Fibroblast of mammary gland (primary cell): Measurements from ENCODE around the gene CREB1.

Source experiments
- DNase-seq: peaks from one replicate; pipeline ENCODE4 v3.0.0-alpha.2; 2010; ENCODE audit warnings: low read depth
- H3K4me3 ChIP-seq: 2 replicates; pipeline ENCODE4 v1.5.1; 2011; ENCODE audit warnings: low read depth, mild to moderate bottlenecking, low read length, moderate library complexity; ENCODE audit not compliant: control insufficient read depth
- CTCF ChIP-seq: conservative IDR thresholded peaks from 2 replicates; pipeline ENCODE4 v1.5.1; 2011; ENCODE audit warnings: low read depth, low read length, inconsistent platforms; ENCODE audit not compliant: control insufficient read depth, insufficient read depth

The CREB1 gene

GRCh38 chr2:207549145-207549544, 19.4 kb downstream of the CREB1 start:
- no peak for TF ChIP-seq CTCF
- H3K4me3 ChIP-seq, result no peak overlapping the region
- DNase-seq, result no peak

GRCh38 chr2:207558079-207558491, 28.3 kb downstream of the CREB1 start:
- TF ChIP-seq CTCF, result no peak
- no peak overlapping the region for H3K4me3 ChIP-seq
- peak; percentile 38 for DNase-seq

- TF ChIP-seq CTCF, result no peak
- DNase-seq, result no peak
- H3K4me3 ChIP-seq, result no peak overlapping the region
Observed at GRCh38 chr2:207561386-207562080, 31.8 kb downstream of the CREB1 start.

DNA sequence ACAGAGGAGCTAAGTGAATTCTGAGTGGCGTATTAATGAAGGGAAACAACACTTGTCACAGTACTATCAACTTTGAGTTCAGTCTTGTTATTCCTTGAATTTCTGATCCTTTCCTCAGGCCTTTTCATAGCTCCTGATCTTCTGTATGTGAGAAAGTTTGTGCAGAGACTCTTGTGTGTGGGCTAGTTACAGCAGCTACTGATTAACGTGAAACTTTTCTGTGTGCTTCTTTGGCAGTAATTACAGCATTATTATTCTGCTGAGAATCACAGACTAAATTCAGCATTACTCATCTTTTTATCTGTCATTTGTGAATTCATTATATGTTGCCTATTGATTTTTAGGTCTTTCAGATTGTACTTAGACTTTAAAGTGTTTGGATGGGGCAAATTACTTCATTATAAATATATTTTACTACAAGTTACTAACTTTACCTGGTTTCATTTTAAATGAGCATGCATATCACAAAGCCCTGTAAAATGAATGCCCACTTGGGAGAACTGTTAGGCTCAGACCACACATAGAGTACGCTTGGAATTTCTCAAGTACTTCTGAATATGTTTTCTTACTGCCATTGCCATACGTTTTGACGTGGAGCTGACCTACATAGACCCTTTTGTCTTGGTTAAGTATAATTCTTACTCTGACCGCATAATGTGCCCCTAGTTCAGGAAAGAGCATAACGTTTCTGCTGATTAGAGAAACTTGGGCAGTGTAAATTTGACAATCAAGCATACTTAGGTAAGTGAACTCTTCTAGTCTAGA, 36.2 kb downstream of the CREB1 start:
- no peak for DNase-seq
- TF ChIP-seq CTCF, result no peak

GRCh38 chr2:207567671-207568070, 37.9 kb downstream of the CREB1 start:
- no peak for TF ChIP-seq CTCF
- no peak for DNase-seq
- no peak overlapping the region for H3K4me3 ChIP-seq

More for the DNA sequence above, 36.2 kb downstream of the CREB1 start:
- no peak overlapping the region for H3K4me3 ChIP-seq

GRCh38 chr2:207571370-207571769, 41.6 kb downstream of the CREB1 start:
- DNase-seq, result no peak

More at GRCh38 chr2:207571370-207571769, 41.6 kb downstream of the CREB1 start:
- no peak for TF ChIP-seq CTCF
- H3K4me3 ChIP-seq, result no peak overlapping the region
